CD4-positive, alpha-beta T cell treated with Interleukin-15 for 1 hour (primary cell): ENCODE measurements around the gene USP19.

Experiments used
- DNase-seq: peaks from one replicate; pipeline ENCODE4 v3.0.0-alpha.2; 2020

USP19 gene

GRCh38 chr3:49120438-49121131, at the start of gene USP19:
TSS of gene USP19 (minus strand) at chr3:49120823. CDS start at chr3:49119145, 1,678 bp downstream.
- peak; percentile 95 for DNase-seq

GRCh38 chr3:49166752-49167556, 46.3 kb upstream of the USP19 start:
- DNase-seq = no peak

- DNase-seq = peak; percentile 82
These were observed 45.4 kb upstream of the USP19 start, which contains the start of gene CCDC71 for GRCh38 chr3:49165771-49166751. TSS of gene CCDC71 (minus strand) at chr3:49166331. CDS start at chr3:49164208, 2,123 bp downstream.

GRCh38 chr3:49164983-49165720, 44.5 kb upstream of the USP19 start:
- no peak for DNase-seq

- no peak for DNase-seq
These were observed 43.0 kb upstream of the USP19 start for GRCh38 chr3:49163609-49164008.

- DNase-seq = no peak
These were observed 42.3 kb upstream of the USP19 start for GRCh38 chr3:49162751-49163419.

GRCh38 chr3:49161808-49162530, 41.3 kb upstream of the USP19 start:
- no peak for DNase-seq

GRCh38 chr3:49161197-49161596, 40.6 kb upstream of the USP19 start:
- DNase-seq = no peak

- no peak for DNase-seq
These were observed 38.2 kb upstream of the USP19 start for GRCh38 chr3:49158792-49159191.

GRCh38 chr3:49158103-49158709, 37.6 kb upstream of the USP19 start:
- DNase-seq = peak; percentile 60

GRCh38 chr3:49157289-49157688, 36.7 kb upstream of the USP19 start:
- DNase-seq = no peak

- DNase-seq = no peak
These were observed 32.8 kb upstream of the USP19 start for GRCh38 chr3:49153349-49153912.

GRCh38 chr3:49151610-49152009, 31.0 kb upstream of the USP19 start:
- no peak for DNase-seq

- no peak for DNase-seq
These were observed 27.5 kb upstream of the USP19 start for GRCh38 chr3:49148159-49148558.

- DNase-seq = no peak
These were observed 19.5 kb upstream of the USP19 start for GRCh38 chr3:49140080-49140479.

- DNase-seq = no peak
These were observed 14.9 kb upstream of the USP19 start for GRCh38 chr3:49135499-49135898.

GRCh38 chr3:49134471-49135265, 14.0 kb upstream of the USP19 start:
- DNase-seq = no peak

- DNase-seq = no peak
These were observed 12.8 kb upstream of the USP19 start for GRCh38 chr3:49133226-49133951.
